Measurements from ENCODE around the gene KDELR1.

- TF ChIP-seq CTCF (IDR thresholded peaks at IDR 0.05) (no peak), POLR2A (IDR thresholded peaks at IDR 0.05) (no peak)
These were observed 49.6 kb downstream of the KDELR1 start for GRCh38 chr19:48341515-48342413.
